Measurements from ENCODE around the gene RAB28.
"Not testable (repeated sequence)": the region's sequence is repeated elsewhere in the genome, so short reads cannot be mapped to it uniquely, and the experiment has no call there.

DNA sequence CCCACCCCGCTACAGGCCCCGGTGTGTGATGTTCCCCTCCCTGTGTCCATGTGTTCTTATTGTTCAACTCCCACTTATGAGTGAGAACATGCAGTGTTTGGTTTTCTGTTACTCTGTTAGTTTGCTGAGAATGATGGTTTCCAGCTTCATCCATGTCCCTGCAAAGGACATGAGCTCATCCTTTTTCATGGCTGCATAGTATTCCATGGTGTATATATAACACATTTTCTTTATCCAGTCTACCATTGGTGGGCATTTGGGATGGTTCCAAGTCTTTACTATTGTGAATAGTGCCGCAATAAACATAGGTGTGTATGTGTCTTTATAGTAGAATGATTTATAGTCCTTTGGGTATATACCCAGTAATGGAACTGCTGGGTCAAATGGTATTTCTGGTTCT, 78.0 kb downstream of the RAB28 start:
- TF ChIP-seq, protein P1, sequence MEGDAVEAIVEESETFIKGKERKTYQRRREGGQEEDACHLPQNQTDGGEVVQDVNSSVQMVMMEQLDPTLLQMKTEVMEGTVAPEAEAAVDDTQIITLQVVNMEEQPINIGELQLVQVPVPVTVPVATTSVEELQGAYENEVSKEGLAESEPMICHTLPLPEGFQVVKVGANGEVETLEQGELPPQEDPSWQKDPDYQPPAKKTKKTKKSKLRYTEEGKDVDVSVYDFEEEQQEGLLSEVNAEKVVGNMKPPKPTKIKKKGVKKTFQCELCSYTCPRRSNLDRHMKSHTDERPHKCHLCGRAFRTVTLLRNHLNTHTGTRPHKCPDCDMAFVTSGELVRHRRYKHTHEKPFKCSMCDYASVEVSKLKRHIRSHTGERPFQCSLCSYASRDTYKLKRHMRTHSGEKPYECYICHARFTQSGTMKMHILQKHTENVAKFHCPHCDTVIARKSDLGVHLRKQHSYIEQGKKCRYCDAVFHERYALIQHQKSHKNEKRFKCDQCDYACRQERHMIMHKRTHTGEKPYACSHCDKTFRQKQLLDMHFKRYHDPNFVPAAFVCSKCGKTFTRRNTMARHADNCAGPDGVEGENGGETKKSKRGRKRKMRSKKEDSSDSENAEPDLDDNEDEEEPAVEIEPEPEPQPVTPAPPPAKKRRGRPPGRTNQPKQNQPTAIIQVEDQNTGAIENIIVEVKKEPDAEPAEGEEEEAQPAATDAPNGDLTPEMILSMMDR (conservative IDR thresholded peaks at IDR 0.05; ENCODE audit: low read depth, low read length): not testable (repeated sequence)
- not testable (repeated sequence) for TF ChIP-seq EZH2 (IDR thresholded peaks at IDR 0.05; ENCODE audit: low read length, unreplicated experiment)
